H9 (cell line): Measurements from ENCODE around the gene ZBTB49. TPM values are rescaled to one million over a fixed set of nuclear protein-coding genes. Genes with fewer than 3 reads are reported as not detected.

Experiments used
- DNase-seq: peaks from one replicate; pipeline ENCODE4 v3.0.0-alpha.2; 2017
- H2AFZ ChIP-seq: one replicate; pipeline ENCODE4 v1.6.1; 2013; ENCODE audit warnings: mild to moderate bottlenecking, low read length, control low read depth, moderate library complexity
- H2AK5ac ChIP-seq: 2 replicates; pipeline ENCODE4 v1.6.1; 2013; ENCODE audit warnings: low read length, control low read depth, mixed read lengths; ENCODE audit not compliant: insufficient read length
- H2BK120ac ChIP-seq: one replicate; pipeline ENCODE4 v1.6.1; 2013; ENCODE audit warnings: low read depth, mild to moderate bottlenecking, low read length, control low read depth, inconsistent platforms; ENCODE audit not compliant: poor library complexity, severe bottlenecking
- H2BK12ac ChIP-seq: 2 replicates; pipeline ENCODE4 v1.6.1; 2013; ENCODE audit warnings: low read length, control low read depth, mixed read lengths, low read depth; ENCODE audit not compliant: insufficient read length
- H2BK15ac ChIP-seq: 2 replicates; pipeline ENCODE4 v1.6.1; 2013; ENCODE audit warnings: low read depth, low read length, control low read depth
- H2BK20ac ChIP-seq: one replicate; pipeline ENCODE4 v1.6.1; 2013; ENCODE audit warnings: low read depth, mild to moderate bottlenecking, low read length, control low read depth, inconsistent platforms; ENCODE audit not compliant: poor library complexity, severe bottlenecking
- H2BK5ac ChIP-seq: 2 replicates; pipeline ENCODE4 v1.6.1; 2013; ENCODE audit warnings: low read length, control low read depth, mixed read lengths; ENCODE audit not compliant: insufficient read length
- H3K14ac ChIP-seq: 2 replicates; pipeline ENCODE4 v1.6.1; 2013; ENCODE audit warnings: low read length, control low read depth; ENCODE audit not compliant: insufficient read depth
- H3K18ac ChIP-seq: 2 replicates; pipeline ENCODE4 v1.6.1; 2013; ENCODE audit warnings: low read depth, mild to moderate bottlenecking, mixed read lengths, low read length, control low read depth; ENCODE audit not compliant: insufficient read length
- H3K23ac ChIP-seq: 2 replicates; pipeline ENCODE4 v1.6.1; 2013; ENCODE audit warnings: low read length, control low read depth, mixed read lengths, low read depth; ENCODE audit not compliant: insufficient read length
- H3K23me2 ChIP-seq: 2 replicates; pipeline ENCODE4 v1.6.1; 2013; ENCODE audit warnings: low read depth, mild to moderate bottlenecking, mixed read lengths, low read length, control low read depth; ENCODE audit not compliant: insufficient read length, poor library complexity, severe bottlenecking
- H3K27ac ChIP-seq: 2 replicates; pipeline ENCODE4 v1.5.1; 2013; ENCODE audit warnings: low read length, control low read depth, mixed read lengths, low read depth; ENCODE audit not compliant: insufficient read length
- H3K27me3 ChIP-seq: 2 replicates; pipeline ENCODE4 v1.6.1; 2013; ENCODE audit warnings: low read length, control low read depth, inconsistent platforms; ENCODE audit not compliant: insufficient read depth
- H3K4ac ChIP-seq: 2 replicates; pipeline ENCODE4 v1.6.1; 2013; ENCODE audit warnings: low read depth, mild to moderate bottlenecking, control low read depth, inconsistent platforms, low read length, moderate library complexity
- H3K4me1 ChIP-seq: 2 replicates; pipeline ENCODE4 v1.6.1; 2013; ENCODE audit warnings: low read length, control low read depth, inconsistent platforms; ENCODE audit not compliant: insufficient read depth
- H3K4me2 ChIP-seq: 2 replicates; pipeline ENCODE4 v1.6.1; 2013; ENCODE audit warnings: low read length, control low read depth, mixed read lengths; ENCODE audit not compliant: insufficient read length, insufficient read depth
- H3K56ac ChIP-seq: 2 replicates; pipeline ENCODE4 v1.6.1; 2013; ENCODE audit warnings: low read depth, mild to moderate bottlenecking, mixed read lengths, low read length, control low read depth; ENCODE audit not compliant: insufficient read length
- H3K79me1 ChIP-seq: 2 replicates; pipeline ENCODE4 v1.6.1; 2013; ENCODE audit warnings: low read depth, mild to moderate bottlenecking, moderate library complexity, low read length, control low read depth, inconsistent platforms; ENCODE audit not compliant: insufficient read depth, poor library complexity, severe bottlenecking
- H3K79me2 ChIP-seq: 2 replicates; pipeline ENCODE4 v1.6.1; 2013; ENCODE audit warnings: low read length, control low read depth, inconsistent platforms; ENCODE audit not compliant: insufficient read depth
- H3K9ac ChIP-seq: 2 replicates; pipeline ENCODE4 v1.6.1; 2013; ENCODE audit warnings: low read length, control low read depth, mixed read lengths; ENCODE audit not compliant: insufficient read length; ENCODE audit errors: extremely low read depth
- H3K9me3 ChIP-seq: one replicate; pipeline ENCODE4 v1.6.1; 2013; ENCODE audit warnings: low read depth, low read length, inconsistent platforms; ENCODE audit not compliant: control insufficient read depth
- H3T11ph ChIP-seq: one replicate; pipeline ENCODE4 v1.6.1; 2013; ENCODE audit warnings: mild to moderate bottlenecking, low read length, control low read depth, inconsistent platforms
- H4K20me1 ChIP-seq: one replicate; pipeline ENCODE4 v1.6.1; 2013; ENCODE audit not compliant: control insufficient read depth, insufficient read length, insufficient read depth
- H4K5ac ChIP-seq: 2 replicates; pipeline ENCODE4 v1.6.1; 2013; ENCODE audit warnings: low read depth, mild to moderate bottlenecking, mixed read lengths, low read length, control low read depth; ENCODE audit not compliant: insufficient read length
- H4K8ac ChIP-seq: replicated peaks from 2 replicates; pipeline ENCODE4 v1.6.1; 2013; ENCODE audit warnings: low read length, control low read depth, mixed read lengths, low read depth; ENCODE audit not compliant: insufficient read length
- H4K91ac ChIP-seq: 2 replicates; pipeline ENCODE4 v1.6.1; 2013; ENCODE audit warnings: low read depth, mild to moderate bottlenecking, moderate library complexity, mixed read lengths, low read length, control low read depth; ENCODE audit not compliant: insufficient read length
- H3K27ac Mint-ChIP-seq, 3 experiments: 2 replicates in 2 of 3; 3 replicates in 1 of 3; pipeline ENCODE4 v1.8.0; 2020 to 2021; ENCODE audit warnings: mixed read lengths in 3 of 3, mild to moderate bottlenecking in 1 of 3, moderate library complexity in 1 of 3
- H3K27me3 Mint-ChIP-seq: 2 replicates; pipeline ENCODE4 v1.8.0; 2021; ENCODE audit warnings: low read depth, mild to moderate bottlenecking, moderate library complexity, mixed read lengths
- H3K36me3 Mint-ChIP-seq, 3 experiments: 2 replicates in 2 of 3; 3 replicates in 1 of 3; pipeline ENCODE4 v1.8.0; 2020 to 2021; ENCODE audit warnings: low read depth in 3 of 3, mixed read lengths in 3 of 3; ENCODE audit not compliant: insufficient read depth in 1 of 3
- H3K4me1 Mint-ChIP-seq, 2 experiments: 2 replicates each; pipeline ENCODE4 v1.8.0; 2020; ENCODE audit warnings: mixed read lengths in 2 of 2
- H3K4me3 Mint-ChIP-seq, 2 experiments: 2 replicates in 1 of 2; 3 replicates in 1 of 2; pipeline ENCODE4 v1.8.0; 2020 to 2021; ENCODE audit warnings: mild to moderate bottlenecking in 2 of 2, mixed read lengths in 2 of 2, moderate library complexity in 1 of 2
- H3K9me3 Mint-ChIP-seq, 2 experiments: 2 replicates in 1 of 2; 3 replicates in 1 of 2; pipeline ENCODE4 v1.8.0; 2020; ENCODE audit warnings: mild to moderate bottlenecking in 2 of 2, mixed read lengths in 2 of 2, moderate library complexity in 1 of 2
- CTCF ChIP-seq: fragments of 200-600 bp; sonication (generic); conservative IDR thresholded peaks from 3 replicates; pipeline ENCODE4 v1.8.0; 2021; ENCODE audit warnings: antibody characterized with exemption, mild to moderate bottlenecking
- WGBS: extraction: QIAGEN DNeasy Blood & Tissue Kit; methylation state at CpG from one replicate; pipeline ENCODE4 v1.1.7; 2013; ENCODE audit warnings: missing lambda C conversion rate, low lambda C conversion rate, mixed read lengths; ENCODE audit not compliant: insufficient read length; ENCODE audit errors: extremely low coverage; 5-methylcytosine and 5-hydroxymethylcytosine counted together
- total RNA-seq: library from RNA; stranded (reverse); gene quantifications from 2 replicates; pipeline ENCODE4 v1.2.1, GENCODE V29; 2021

The ZBTB49 gene
- total RNA-seq, 1 experiment from 2014 or later = 8.7 TPM

- no peak overlapping the region for H3K23ac ChIP-seq
- H2BK120ac ChIP-seq = no peak overlapping the region
- peak overlapping the region; percentile 20 for H3K4me2 ChIP-seq
- H3K4me1 ChIP-seq = no peaks in the 10 kb centered on the region
- no peak overlapping the region for H3K56ac ChIP-seq
- no peak overlapping the region for H4K91ac ChIP-seq
- peaks cover 0 to 2% of the 10 kb centered on the region in 2 experiments; a peak in 1 of 5 replicates for H3K9me3 Mint-ChIP-seq
- H2BK5ac ChIP-seq = no peak overlapping the region
- H2AFZ ChIP-seq = no peak overlapping the region
- peaks cover 0 to 2% (median 0%) of the 10 kb centered on the region in 3 experiments; a peak in 4 of 7 replicates for H3K36me3 Mint-ChIP-seq
- no peak overlapping the region for H3K14ac ChIP-seq
- H2BK15ac ChIP-seq = no peak overlapping the region
- no peaks in the 10 kb centered on the region for H4K20me1 ChIP-seq
- no peak overlapping the region for H3K27ac ChIP-seq
- H4K5ac ChIP-seq = no peak overlapping the region
- no peak overlapping the region for H3K27ac Mint-ChIP-seq
- no peak overlapping the region for H4K8ac ChIP-seq
- H3K79me2 ChIP-seq = no peaks in the 10 kb centered on the region
- no peak for TF ChIP-seq CTCF
- H2BK20ac ChIP-seq = no peak overlapping the region
- H3K9ac ChIP-seq = no peak overlapping the region
- no peak overlapping the region for H2BK12ac ChIP-seq
- no peak overlapping the region for H2AK5ac ChIP-seq
- H3K27me3 Mint-ChIP-seq = no peaks in the 10 kb centered on the region; the same call in 1 of the 2 replicates
- H3K79me1 ChIP-seq = no peaks in the 10 kb centered on the region
- H3T11ph ChIP-seq = no peak overlapping the region
- no peak overlapping the region for H3K4ac ChIP-seq
- H3K27me3 ChIP-seq = no peaks in the 10 kb centered on the region
- WGBS = no CpG with 5 or more reads among the region's 1 CpG
- peaks cover 14 to 17% of the 10 kb centered on the region in 2 experiments for H3K4me1 Mint-ChIP-seq
- H3K4me3 Mint-ChIP-seq = no peak overlapping the region
- H3K23me2 ChIP-seq = no peaks in the 10 kb centered on the region
- H3K9me3 ChIP-seq = no peaks in the 10 kb centered on the region
- no peak overlapping the region for H3K18ac ChIP-seq
- DNase-seq = no peak
These were observed 38.2 kb downstream of the ZBTB49 start for GRCh38 chr4:4328206-4328605.
